GM21737 (cell line): Measurements from ENCODE around the gene SETD1A.

ENCODE experiments used
- ATAC-seq: cut with Tn5 transposase; IDR thresholded peaks from one replicate; pipeline ENCODE4 v1.9.1; 2021; ENCODE audit warnings: mild to moderate bottlenecking, moderate library complexity; ENCODE audit not compliant: unreplicated experiment

The SETD1A gene

GRCh38 chr16:30996985-30997724 lies 39.6 kb downstream of the SETD1A start:
- ATAC-seq, result peak; percentile 87

- ATAC-seq, result no peak
Observed at GRCh38 chr16:30997725-30998711, 40.5 kb downstream of the SETD1A start.

- ATAC-seq, result no peak
Observed at GRCh38 chr16:30998852-30999761, 41.6 kb downstream of the SETD1A start.

- no peak for ATAC-seq
Observed at GRCh38 chr16:31000671-31001382, 43.3 kb downstream of the SETD1A start.

GRCh38 chr16:31001507-31002249 lies 44.1 kb downstream of the SETD1A start:
- ATAC-seq, result no peak

- ATAC-seq, result no peak
Observed at GRCh38 chr16:31002250-31002700, 44.7 kb downstream of the SETD1A start.

GRCh38 chr16:31002862-31003341 lies 45.3 kb downstream of the SETD1A start:
- ATAC-seq, result no peak

- no peak for ATAC-seq
Observed at GRCh38 chr16:31003744-31004143, 46.2 kb downstream of the SETD1A start.

GRCh38 chr16:31004658-31005057 lies 47.1 kb downstream of the SETD1A start:
- no peak for ATAC-seq

- no peak for ATAC-seq
Observed at GRCh38 chr16:31005350-31006085, 48.0 kb downstream of the SETD1A start.

- no peak for ATAC-seq
Observed at GRCh38 chr16:31006086-31006385, 48.5 kb downstream of the SETD1A start.

- no peak for ATAC-seq
Observed at GRCh38 chr16:31006589-31006988, 49.0 kb downstream of the SETD1A start.

- no peak for ATAC-seq
Observed at GRCh38 chr16:31007684-31008083, 50.1 kb downstream of the SETD1A start.

- no peak for ATAC-seq
Observed at GRCh38 chr16:31008149-31008548, 50.6 kb downstream of the SETD1A start.

GRCh38 chr16:31008551-31008950 lies 51.0 kb downstream of the SETD1A start:
- no peak for ATAC-seq

GRCh38 chr16:31009120-31009519 lies 51.6 kb downstream of the SETD1A start:
- ATAC-seq, result no peak

GRCh38 chr16:31009894-31010584 lies 52.5 kb downstream of the SETD1A start:
- ATAC-seq, result no peak
